ENCODE data around the gene ANKRD20A1. TPM values are rescaled to one million over a fixed set of nuclear protein-coding genes. Genes with fewer than 3 reads are reported as not detected.

ANKRD20A1 gene
- total RNA-seq (2022; extraction: Qiagen RNA extraction; ENCODE audit: low read depth): 0.51 to 1.5 TPM (median 1.1 TPM) in 5 replicates

DNA sequence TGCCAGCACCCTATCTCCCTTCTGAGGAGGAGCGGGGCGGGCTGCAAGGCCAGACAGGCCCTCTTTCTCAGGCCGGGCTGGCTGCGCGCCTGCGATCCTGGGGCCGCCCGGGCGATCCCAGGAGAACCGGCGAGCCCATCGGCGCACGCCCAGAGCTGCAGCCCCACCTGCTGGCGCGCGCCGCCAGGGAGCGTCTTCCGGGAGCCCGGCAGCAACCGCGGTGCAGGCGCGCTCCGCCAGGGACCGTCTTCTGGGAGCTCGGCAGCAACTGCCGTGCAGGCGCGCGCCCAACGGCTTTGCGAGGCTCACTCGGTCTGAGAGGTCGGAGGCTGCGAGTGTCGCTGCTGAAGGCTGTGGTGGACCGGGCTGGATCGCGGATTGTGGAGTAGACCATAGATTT, at the start of gene ANKRD20A1:
Gene ANKRD20A1, plus strand, starts transcription at position 61 of the 400 bp plus-strand sequence. CDS start 496 bp downstream, outside the sequence.

